HG03432 (cell line): ENCODE data around the gene COL19A1.

Experiments used
- ATAC-seq: cut with Tn5 transposase; IDR thresholded peaks from one replicate; pipeline ENCODE4 v1.9.1; 2021; ENCODE audit warnings: mild to moderate bottlenecking, moderate library complexity; ENCODE audit not compliant: unreplicated experiment

Gene COL19A1

DNA sequence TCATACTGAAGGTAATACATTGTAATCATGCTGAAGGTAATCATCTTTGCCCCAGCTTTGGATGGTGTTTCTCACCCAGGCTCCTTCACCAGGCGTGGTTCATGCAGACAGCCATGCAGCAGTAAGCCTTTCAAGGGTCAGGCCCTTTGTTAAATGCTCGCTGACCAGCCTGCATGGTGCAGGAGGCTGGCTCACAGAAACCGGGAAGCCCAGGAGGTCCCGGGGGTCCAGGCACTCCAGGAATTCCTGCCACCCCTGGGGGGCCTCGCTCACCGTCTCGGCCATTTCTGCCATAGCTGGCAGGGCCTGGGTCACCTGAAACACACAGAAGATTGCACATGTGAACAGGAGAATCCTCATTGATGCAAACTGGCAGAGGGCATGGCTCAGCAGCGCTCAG, 350.4 kb downstream of the COL19A1 start:
- ATAC-seq = no peak

DNA sequence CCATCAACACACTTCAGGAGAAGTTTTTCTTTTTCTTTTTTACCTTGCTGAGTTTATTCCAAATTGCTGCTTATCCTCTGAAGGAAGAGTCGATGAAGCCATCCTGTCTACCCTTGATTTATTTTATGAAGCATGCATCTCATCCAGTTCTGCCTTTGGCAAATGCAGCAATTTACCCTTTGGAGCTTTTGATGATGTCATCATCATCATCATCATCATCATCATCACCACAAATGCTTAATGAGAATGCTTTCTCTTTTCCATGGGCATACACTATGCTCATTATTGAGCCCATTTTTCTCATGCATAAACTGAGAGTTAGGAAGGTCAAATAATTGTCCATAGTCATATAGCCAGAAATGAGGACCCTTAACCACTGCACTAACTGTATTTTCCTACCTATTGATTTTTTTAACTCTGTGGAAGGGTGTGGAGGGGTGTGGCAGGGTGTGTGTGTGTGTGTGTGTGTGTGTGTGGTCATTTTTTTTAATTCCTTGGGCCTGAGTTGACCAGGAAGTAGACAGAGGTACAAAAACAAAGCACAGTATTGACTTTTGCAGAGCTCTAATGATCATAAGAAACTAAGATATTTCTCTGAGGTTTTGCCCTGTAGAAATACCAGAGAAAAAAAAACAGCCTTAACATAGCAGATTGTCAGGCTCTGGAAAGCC, 353.7 kb downstream of the COL19A1 start:
- no peak for ATAC-seq

DNA sequence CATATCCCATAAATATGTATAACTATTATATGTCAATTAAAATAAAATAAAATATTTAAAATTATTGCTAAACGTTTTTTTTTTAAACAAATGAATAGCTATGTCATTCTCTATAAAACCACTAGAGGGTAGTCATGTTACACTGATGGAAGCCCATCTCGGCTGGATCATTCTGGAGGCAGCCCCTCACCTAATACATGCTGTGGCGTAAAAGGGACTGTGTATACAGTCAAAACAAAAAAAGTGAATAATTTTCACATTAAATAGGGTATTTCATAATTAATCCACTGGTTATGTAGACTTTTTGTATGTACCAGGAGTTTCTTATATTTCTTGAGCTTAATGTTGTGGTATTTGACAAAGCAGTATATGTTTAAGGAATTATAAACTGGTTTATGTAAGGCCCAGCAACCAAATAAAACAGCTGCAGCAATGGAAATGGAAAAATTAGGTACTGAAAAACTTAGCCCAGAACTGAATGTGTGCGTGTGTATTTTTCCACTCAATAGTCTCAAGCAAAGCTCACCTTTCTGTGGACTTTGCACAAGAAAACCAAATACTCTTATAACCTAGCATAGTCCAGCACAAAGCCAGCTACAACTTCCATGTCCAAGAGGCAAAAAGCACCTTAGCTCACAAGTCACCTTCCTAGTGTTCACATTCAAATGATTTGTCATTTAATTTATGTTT, 354.8 kb downstream of the COL19A1 start:
- peak; percentile 65 for ATAC-seq

DNA sequence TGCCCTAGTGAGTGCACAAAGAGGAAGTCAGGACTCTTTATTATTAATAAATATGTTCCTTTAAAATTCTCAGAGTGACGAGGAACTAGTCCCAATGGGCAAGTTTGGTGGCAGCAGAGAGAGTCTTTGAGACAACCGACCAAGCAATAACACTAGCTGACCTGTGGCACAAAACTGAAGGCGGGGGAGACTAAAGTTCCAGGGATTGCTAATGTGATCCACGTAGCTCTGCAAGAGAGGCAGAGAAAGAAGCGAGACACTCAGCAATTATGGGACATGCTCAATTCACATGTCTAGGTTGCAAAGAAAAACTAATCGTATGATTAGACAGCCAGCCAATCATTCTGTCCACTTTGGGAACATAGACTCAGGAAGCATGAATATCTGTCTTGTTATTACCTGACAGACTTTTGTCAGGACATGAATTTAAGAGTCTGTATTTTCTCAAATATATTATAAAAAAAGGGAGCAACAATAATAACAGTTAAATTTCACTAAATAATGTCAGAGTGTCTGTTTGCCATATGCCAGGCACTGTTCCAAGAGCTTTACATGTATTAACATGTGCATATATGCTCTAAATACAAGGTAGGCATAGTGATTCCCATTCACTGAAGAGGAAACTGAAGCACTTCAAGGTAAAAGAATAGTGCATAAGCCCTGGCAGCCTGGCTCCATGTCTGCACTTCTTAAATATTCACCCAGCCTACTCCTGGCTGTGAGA, 355.5 kb downstream of the COL19A1 start:
- no peak for ATAC-seq

DNA sequence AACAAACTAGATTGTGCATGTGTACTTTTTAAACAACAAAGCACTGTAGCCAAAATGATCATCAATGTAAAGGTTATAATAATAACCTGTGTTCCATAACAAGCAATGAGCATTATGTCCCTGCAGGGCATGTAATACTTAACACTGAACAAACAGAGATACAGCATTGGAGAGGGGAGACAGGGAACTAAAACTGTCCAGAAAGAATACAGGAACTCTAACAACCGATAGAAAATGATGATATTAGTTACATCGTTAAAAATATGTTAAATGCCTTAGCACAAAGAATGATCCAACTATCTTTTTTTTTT, 356.0 kb downstream of the COL19A1 start:
- no peak for ATAC-seq

DNA sequence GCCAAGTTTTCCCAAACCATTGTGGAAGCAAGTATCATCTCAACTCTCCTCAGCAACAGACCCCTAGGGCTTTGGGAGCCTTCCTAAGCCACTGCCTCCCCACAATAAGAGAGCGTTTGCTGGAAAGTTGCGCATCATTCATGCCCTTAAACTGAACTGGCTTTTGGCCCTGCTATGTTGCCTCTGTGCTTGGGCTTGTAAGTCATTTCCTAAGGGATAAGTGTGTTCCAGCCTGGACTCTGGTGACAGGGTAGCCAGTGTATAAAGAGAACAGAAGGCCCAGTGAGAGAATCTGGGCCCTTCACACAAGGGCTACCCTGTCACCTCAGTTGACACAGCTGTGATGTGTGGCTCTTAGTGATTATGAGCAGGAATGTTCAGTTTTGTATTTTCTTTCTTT, 358.7 kb downstream of the COL19A1 start:
- ATAC-seq = no peak

DNA sequence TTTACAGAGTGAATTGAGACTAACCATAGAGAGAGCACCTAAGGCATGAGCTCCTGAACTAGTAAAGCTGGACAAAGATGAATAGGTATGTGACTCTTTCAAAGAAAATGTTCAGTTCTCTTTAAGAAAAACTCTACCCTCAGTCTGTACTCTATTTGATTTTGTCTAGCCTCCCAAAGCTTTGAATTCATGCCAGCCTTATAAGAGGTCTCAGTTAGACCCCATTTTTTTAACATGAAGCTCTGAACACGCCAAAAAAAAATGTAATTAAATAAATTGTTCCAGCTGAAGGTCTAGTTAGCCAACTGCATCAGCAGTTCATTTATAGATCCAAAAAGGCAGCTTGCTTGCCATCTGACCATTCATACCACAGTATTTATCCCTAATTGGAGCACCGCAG, 365.0 kb downstream of the COL19A1 start:
- ATAC-seq = no peak

DNA sequence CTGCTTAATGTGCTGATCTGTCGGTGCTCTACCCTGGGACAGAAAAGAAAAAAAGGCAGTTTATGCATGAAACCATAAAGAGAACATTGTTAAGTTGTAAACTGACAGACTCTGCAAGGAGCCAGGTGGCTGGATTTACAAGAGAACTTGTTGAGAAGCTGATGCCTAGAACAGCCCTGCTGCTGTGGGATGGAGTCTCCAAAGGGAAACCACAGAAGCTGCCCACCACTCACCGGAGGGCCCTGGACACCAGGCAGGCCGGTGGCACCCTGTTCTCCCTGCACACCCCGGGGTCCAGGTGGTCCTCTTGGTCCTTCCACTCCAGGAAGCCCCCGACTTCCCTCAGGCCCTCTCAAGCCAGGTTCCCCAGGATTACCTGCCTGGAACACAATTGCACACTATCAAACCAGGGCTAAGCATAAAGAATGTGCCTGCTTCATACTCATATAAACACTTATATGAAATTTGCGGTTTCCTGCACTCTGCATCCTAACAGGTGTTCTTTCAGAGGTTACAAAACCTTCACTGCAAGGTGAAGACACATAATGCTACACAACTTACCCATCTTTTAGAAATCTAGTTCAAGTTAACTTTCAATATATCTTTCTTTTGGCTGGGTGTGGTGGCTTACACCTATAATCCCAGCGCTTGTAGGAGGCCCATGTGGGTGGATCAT, 368.3 kb downstream of the COL19A1 start:
- ATAC-seq = no peak

DNA sequence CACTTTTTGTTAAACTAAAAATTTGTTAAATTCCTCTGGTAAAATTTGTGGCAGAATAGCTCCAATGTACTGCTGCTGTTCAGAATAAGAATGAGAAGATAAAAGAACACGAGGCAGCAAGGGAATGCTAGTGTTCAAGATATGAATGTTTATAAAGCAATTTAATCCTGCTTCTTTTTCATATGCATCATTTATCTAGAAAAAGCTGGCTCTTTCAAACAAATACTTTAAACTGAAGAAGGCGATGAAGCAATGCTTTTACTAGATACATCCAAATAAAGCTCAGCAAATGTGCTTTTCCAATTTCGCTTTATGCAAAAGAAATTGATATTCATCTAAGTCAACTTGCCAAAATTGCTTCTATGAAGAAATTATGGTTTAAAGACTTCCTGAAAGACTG, 370.0 kb downstream of the COL19A1 start:
- ATAC-seq = no peak

DNA sequence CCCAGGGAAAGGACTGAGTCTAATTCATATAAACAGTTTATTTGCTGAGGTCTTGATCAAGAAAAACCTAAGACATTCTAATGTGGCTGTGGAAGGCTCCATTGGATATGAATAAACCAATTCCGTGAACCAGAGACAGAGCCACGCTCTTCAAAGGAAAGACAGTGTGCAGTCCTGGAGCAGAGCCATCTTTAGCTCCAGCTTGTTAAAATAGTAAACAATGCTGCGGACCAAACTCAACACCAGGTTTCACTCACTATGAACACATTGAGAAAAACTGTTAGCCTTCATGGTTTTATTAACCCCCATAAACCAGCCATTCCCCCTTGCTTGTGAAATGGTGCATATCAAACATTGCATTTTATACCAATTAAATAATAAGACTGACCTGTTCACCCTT, 374.7 kb downstream of the COL19A1 start:
- no peak for ATAC-seq

DNA sequence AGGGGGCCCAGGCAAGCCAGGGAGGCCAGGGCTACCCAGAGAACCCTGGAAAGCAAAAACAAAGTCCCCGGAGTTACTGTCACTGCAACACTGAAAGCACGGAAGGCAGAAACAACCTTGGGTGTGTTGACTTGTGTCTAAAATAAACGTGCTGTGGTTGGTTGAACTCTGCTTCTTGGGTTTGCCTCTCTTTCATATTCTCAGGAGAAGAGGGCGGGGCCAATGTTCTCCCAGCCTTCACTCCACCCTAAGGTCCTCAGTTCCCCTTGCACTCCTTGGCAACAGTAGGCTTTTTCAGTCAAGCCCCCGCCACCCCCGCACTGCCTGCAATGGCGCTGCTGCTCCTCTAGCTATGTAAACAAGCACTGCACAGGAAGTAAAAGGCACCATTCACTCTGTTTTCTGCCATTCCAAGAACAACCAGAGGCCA, 375.6 kb downstream of the COL19A1 start:
- ATAC-seq = no peak

DNA sequence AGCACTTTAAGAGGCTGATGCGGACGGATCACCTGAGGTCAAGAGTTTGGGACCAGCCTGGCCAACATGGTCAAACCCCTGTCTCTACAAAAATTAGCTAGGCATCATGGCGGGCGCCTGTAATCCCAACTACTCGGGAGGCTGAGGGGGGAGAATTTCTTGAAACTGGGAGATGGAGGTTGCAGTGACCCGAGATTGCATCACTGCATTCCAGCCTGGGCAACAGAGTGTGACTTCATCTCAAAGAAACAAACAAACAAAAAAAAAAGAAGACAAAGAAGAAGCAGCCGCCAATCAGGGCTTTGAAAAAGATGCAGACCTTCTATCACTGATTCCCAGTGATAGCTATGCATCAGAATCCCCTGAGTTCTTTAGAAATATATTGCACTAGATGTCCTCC, 379.8 kb downstream of the COL19A1 start:
- no peak for ATAC-seq

DNA sequence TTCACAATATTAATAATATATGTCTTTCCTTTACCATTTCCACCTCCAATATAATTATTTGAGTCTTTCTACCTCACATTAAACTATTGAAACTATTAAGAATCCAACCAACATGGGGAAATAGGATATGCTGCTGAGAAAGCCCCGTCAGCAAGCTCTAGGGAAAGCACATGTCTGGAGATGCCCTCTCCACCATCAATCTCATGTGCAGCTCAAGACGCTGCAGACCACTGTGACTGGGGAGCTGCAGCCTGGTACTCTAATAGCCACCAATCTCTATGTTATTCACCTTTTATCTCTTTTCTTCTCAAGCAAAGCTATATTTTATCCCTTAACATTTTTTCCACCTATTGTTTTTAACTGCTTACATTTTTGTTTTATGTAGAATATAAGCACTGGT, 386.2 kb downstream of the COL19A1 start:
- ATAC-seq = no peak

DNA sequence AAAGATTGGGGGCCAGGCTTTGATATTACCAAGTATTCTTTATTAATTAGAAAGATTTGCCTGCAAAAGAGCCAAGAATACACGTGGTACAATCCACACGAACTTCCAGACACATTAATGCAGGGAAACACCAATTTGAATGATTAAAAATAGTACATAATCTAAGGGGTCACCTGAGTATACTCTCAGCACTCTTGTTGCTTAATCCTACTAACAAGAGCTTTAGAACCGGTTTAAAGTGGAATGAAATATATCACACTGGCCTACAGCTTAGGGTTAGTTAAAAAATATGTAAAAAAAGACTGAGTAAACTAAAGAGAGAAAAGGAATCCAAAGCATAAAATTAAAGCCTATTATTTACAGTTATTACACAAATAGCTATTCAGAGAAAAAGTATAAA, 387.6 kb downstream of the COL19A1 start:
- ATAC-seq = no peak

DNA sequence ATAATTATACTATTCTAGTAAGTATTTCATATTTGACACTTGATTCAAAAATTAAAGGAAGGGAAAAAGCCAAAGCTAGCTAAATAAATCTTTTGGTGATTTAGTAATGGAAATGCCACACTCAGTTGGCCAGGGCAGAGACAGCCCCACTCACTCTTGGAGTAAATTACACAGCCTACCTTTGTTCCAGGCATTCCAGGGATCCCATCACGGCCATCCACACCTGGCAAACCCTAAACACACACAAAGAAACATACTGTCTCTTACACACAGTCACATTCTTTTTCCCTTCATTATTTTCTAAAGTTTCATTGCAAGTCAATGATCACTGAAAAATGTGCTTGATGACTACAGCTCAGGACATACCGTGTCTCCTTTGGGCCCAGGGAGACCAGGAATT, 388.4 kb downstream of the COL19A1 start:
- no peak for ATAC-seq

DNA sequence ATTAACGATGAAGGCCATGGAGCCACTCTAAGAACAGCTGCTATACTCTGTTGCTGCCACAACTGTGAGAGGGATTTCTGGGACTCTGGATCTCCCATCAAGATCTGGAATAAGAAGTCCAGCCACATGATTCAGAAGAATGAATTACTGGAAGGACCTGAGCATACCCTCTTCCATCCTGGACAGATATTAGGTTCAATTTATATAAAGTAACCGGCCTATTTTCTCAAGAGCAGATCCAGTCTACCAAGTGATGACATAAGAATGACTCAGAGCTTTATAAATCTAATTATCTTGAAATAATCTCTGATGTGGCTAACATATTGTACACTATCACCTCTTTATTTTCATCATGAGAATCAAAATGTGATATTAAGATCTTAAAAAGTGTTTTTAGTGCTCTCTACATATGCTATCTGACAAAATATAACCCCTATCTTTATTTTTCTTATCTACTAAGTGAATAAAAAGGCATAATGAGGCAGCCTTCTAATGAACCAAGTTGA, 391.5 kb downstream of the COL19A1 start:
- ATAC-seq = no peak

DNA sequence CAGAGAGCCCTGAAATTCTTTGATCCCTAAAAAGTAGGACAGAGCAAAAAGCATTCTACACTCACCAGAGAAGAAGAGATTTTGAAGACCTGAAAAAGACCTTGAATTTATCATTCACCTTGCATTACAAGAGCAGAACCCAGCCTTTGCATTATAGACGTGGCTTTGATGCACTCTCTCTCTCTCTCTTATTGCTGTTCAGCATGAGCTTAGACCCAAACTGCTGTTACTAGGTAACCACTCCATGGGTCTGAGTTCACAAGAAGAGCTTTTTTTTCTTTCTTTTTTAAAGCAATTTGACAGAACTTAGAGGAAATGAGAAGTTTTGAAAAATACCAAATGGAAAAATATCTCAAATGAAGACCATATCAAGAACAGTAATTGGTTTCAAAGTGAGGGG, 392.1 kb downstream of the COL19A1 start:
- no peak for ATAC-seq
